GM23338 (cell line): ENCODE results near the gene PCNX3. TPM values are rescaled to one million over a fixed set of nuclear protein-coding genes. Genes with fewer than 3 reads are reported as not detected.

ENCODE experiments used
- EZH2phosphoT487 ChIP-seq: fragments of 200-600 bp; sonication (generic); IDR thresholded peaks from one replicate; pipeline ENCODE4 v1.8.1; 2018; ENCODE audit warnings: antibody characterized with exemption; ENCODE audit not compliant: unreplicated experiment
- REST ChIP-seq: IDR thresholded peaks from one replicate; pipeline ENCODE4 v1.6.1; 2018; ENCODE audit warnings: antibody characterized with exemption; ENCODE audit not compliant: unreplicated experiment
- ZNF462 ChIP-seq: fragments of 250-450 bp; sonication (Bioruptor Pico); IDR thresholded peaks from 2 replicates; pipeline ENCODE4 v1.5.0; 2020; ENCODE audit warnings: mild to moderate bottlenecking, moderate library complexity
- polyA plus RNA-seq: library from polyadenylated mRNA; unstranded; fragments of >200 nt; fragmentation: Nextera tagmentation; extraction: Ambion mirVana; gene quantifications from 2 replicates; pipeline ENCODE4 v1.2.1, GENCODE V29; 2016
- total RNA-seq: library from RNA; depleted of rRNA; stranded (reverse); fragments of >200 nt; shearing (Covaris generic); gene quantifications from 2 replicates; pipeline ENCODE4 v1.2.3, GENCODE V29; 2014

PCNX3 gene
- total and polyA plus RNA-seq, 2 experiments from 2014 or later: 8.7 to 52.2 TPM

- TF ChIP-seq ZNF462 (CRISPR knock-in tag): no peak
- TF ChIP-seq REST: no peak
- no peak for TF ChIP-seq EZH2phosphoT487
These were observed 42.0 kb upstream of the PCNX3 start (continued) for GRCh38 chr11:65573391-65574079.
